ENCODE measurements around the gene ICA1L.

ICA1L gene

DNA sequence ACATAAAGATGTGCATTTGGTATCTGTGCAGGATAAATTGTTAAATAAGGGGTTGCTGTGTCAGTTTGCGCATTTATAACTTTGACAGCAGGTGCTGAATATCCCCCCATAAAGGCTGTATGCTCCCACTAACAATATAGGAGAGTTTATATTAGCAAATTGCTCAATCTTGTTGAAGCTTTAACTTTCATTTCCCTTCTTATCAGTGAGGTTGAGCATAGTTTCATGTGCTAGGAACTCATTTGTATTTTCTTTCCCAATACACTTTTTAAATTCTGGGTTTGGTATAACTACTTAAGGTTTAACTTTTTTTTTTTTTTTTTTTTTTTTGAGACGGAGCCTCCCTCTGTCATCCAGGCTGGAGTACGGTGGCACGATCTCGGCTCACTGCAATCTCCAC is 147.8 kb downstream of the ICA1L start:
- no peak for DNase-seq
